ENCODE results near the gene SREBF2. TPM values are rescaled to one million over a fixed set of nuclear protein-coding genes. Genes with fewer than 3 reads are reported as not detected.

Gene SREBF2
- total RNA-seq, 1 experiment from 2014 or later: 159 TPM

DNA sequence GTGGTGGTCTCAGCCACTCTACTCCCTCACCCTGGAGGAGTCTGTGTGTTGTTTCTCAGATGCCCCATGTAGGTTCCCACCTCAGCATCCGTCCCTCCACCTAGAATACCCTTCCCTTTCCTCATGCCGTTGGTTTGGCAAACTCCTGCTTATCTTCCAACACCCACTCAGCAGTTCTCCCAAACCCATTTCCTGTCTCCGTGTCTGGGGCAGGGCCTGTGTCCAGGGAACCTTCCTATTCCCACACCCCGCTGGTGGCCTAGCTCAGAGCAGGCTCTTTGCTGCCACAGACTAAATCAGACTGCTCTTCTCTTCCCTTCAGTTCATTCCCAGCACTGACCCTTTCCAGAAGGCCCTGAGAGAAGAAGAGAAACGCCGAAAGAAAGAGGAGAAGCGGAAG is 7.5 kb upstream of the SREBF2 start:
- DNase-seq: no peak
- H3K4me3 ChIP-seq (ENCODE audit: low read length): no peak overlapping the region
- H3K4me1 ChIP-seq (ENCODE audit: low read length): peaks cover 7% of the 10 kb centered on the region; the same call in 1 of the 2 replicates
- no peak overlapping the region for H3K9ac ChIP-seq (ENCODE audit: low read length)
- no peak overlapping the region for H2AFZ ChIP-seq (ENCODE audit: low read length)
- H3K9me2 ChIP-seq (replicated peaks; ENCODE audit: insufficient read depth, low read length): no peaks in the 10 kb centered on the region
- no peak overlapping the region for H3K27ac ChIP-seq (ENCODE audit: low read length)
- no peaks in the 10 kb centered on the region for H3K79me2 ChIP-seq (ENCODE audit: low read length)
- H3K27me3 ChIP-seq (ENCODE audit: low read length): no peaks in the 10 kb centered on the region
- no peaks in the 10 kb centered on the region for H3K36me3 ChIP-seq (ENCODE audit: insufficient read depth, low read length)
- no peaks in the 10 kb centered on the region for H4K20me1 ChIP-seq (ENCODE audit: insufficient read depth, low read depth, low read length)
- no peak overlapping the region for H3K4me2 ChIP-seq (ENCODE audit: low read depth, low read length, poor library complexity, severe bottlenecking)
- H3K9me3 ChIP-seq (ENCODE audit: low read length): no peaks in the 10 kb centered on the region

DNA sequence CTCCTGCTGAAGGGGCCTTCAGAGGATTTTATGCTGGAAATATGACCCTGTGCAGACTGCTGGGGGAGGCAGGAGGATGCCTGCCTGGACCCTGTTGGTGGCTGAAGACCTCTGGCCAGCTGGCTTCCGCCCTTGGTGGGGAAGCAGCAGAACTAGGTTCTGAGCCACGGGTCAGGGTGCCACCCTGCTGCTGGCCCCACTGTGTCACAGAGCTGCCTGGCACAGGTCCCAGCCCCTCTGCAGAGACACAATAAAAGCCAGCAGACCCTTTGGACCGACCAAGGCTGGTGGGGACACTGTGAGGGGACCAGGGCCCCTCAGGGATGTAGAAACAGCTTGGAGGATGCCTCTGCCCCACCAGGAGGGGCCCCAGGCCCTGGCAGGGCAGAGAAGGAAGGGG is 6.9 kb upstream of the SREBF2 start:
- no peaks in the 10 kb centered on the region for H3K27me3 ChIP-seq (ENCODE audit: low read length)
- no peaks in the 10 kb centered on the region for H3K9me3 ChIP-seq (ENCODE audit: low read length)
- no peaks in the 10 kb centered on the region for H3K9me2 ChIP-seq (replicated peaks; ENCODE audit: insufficient read depth, low read length)
- H3K4me1 ChIP-seq (ENCODE audit: low read length): peaks cover 7% of the 10 kb centered on the region; the same call in 1 of the 2 replicates
- DNase-seq: no peak
- no peaks in the 10 kb centered on the region for H4K20me1 ChIP-seq (ENCODE audit: insufficient read depth, low read depth, low read length)
- H3K79me2 ChIP-seq (ENCODE audit: low read length): no peaks in the 10 kb centered on the region
- H3K4me2 ChIP-seq (ENCODE audit: low read depth, low read length, poor library complexity, severe bottlenecking): no peak overlapping the region
- H3K27ac ChIP-seq (ENCODE audit: low read length): no peak overlapping the region
- H2AFZ ChIP-seq (ENCODE audit: low read length): no peak overlapping the region
- H3K36me3 ChIP-seq (ENCODE audit: insufficient read depth, low read length): no peaks in the 10 kb centered on the region
- H3K4me3 ChIP-seq (ENCODE audit: low read length): no peak overlapping the region
- no peak overlapping the region for H3K9ac ChIP-seq (ENCODE audit: low read length)

GRCh38 chr22:41826430-41827383 is 6.2 kb upstream of the SREBF2 start:
- DNase-seq: no peak
- Histone ChIP-seq H3K4me1 (ENCODE audit: low read length) (peaks cover 9% of the 10 kb centered on the region; the same call in 1 of the 2 replicates), H3K9me2 (replicated peaks; ENCODE audit: insufficient read depth, low read length) (no peaks in the 10 kb centered on the region), H4K20me1 (ENCODE audit: insufficient read depth, low read depth, low read length) (no peaks in the 10 kb centered on the region), H3K4me2 (ENCODE audit: low read depth, low read length, poor library complexity, severe bottlenecking) (no peak overlapping the region), H2AFZ (ENCODE audit: low read length) (no peak overlapping the region), H3K36me3 (ENCODE audit: insufficient read depth, low read length) (no peaks in the 10 kb centered on the region), H3K9me3 (ENCODE audit: low read length) (no peaks in the 10 kb centered on the region), H3K79me2 (ENCODE audit: low read length) (no peaks in the 10 kb centered on the region), H3K27ac (ENCODE audit: low read length) (peak overlapping the region; percentile 11; the same call in 1 of the 2 replicates), H3K9ac (ENCODE audit: low read length) (no peak overlapping the region), H3K4me3 (ENCODE audit: low read length) (no peak overlapping the region), H3K27me3 (ENCODE audit: low read length) (no peaks in the 10 kb centered on the region)

GRCh38 chr22:41827671-41828070 is 5.2 kb upstream of the SREBF2 start:
- Histone ChIP-seq H3K4me3 (ENCODE audit: low read length) (no peak overlapping the region), H3K4me1 (ENCODE audit: low read length) (peaks cover 18% of the 10 kb centered on the region), H4K20me1 (ENCODE audit: insufficient read depth, low read depth, low read length) (no peaks in the 10 kb centered on the region), H3K27ac (ENCODE audit: low read length) (peak overlapping the region; percentile 57), H3K36me3 (ENCODE audit: insufficient read depth, low read length) (no peaks in the 10 kb centered on the region), H3K9me2 (replicated peaks; ENCODE audit: insufficient read depth, low read length) (no peaks in the 10 kb centered on the region), H2AFZ (ENCODE audit: low read length) (no peak overlapping the region), H3K27me3 (ENCODE audit: low read length) (no peaks in the 10 kb centered on the region), H3K4me2 (ENCODE audit: low read depth, low read length, poor library complexity, severe bottlenecking) (no peak overlapping the region), H3K79me2 (ENCODE audit: low read length) (no peaks in the 10 kb centered on the region), H3K9me3 (ENCODE audit: low read length) (no peaks in the 10 kb centered on the region), H3K9ac (ENCODE audit: low read length) (no peak overlapping the region)
- DNase-seq: no peak

GRCh38 chr22:41828516-41828915 is 4.4 kb upstream of the SREBF2 start:
- no peaks in the 10 kb centered on the region for H3K27me3 ChIP-seq (ENCODE audit: low read length)
- H3K9me2 ChIP-seq (replicated peaks; ENCODE audit: insufficient read depth, low read length): no peaks in the 10 kb centered on the region
- peaks cover 6% of the 10 kb centered on the region for H3K79me2 ChIP-seq (ENCODE audit: low read length)
- peak overlapping the region; percentile 57; the same call in 1 of the 2 replicates for H3K27ac ChIP-seq (ENCODE audit: low read length)
- H3K9ac ChIP-seq (ENCODE audit: low read length): no peak overlapping the region
- no peak overlapping the region for H3K4me2 ChIP-seq (ENCODE audit: low read depth, low read length, poor library complexity, severe bottlenecking)
- no peak overlapping the region for H2AFZ ChIP-seq (ENCODE audit: low read length)
- no peaks in the 10 kb centered on the region for H4K20me1 ChIP-seq (ENCODE audit: insufficient read depth, low read depth, low read length)
- no peaks in the 10 kb centered on the region for H3K9me3 ChIP-seq (ENCODE audit: low read length)
- H3K4me1 ChIP-seq (ENCODE audit: low read length): peaks cover 18% of the 10 kb centered on the region
- H3K4me3 ChIP-seq (ENCODE audit: low read length): no peak overlapping the region
- DNase-seq: no peak
- no peaks in the 10 kb centered on the region for H3K36me3 ChIP-seq (ENCODE audit: insufficient read depth, low read length)

DNA sequence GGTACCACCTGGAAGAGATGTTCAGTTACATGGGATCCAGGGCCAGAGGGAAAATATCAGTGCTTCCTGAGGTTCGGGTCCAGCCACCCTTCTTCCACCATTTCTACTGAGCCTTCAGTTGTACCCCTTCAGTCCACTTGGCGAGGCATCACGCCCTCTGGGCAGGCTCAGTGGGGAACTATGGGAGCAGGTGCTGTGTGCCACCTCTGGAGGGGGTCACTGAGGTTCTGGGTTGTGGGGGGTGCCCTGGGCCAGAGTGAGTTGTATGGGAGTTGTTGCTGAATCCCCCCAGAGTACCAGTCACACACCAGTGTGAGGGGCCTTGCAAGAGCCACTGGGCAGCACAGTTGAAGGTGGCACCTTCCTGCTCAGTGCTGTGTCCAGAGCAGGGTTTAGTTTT is 2.7 kb upstream of the SREBF2 start:
- peaks cover 6% of the 10 kb centered on the region; the same call in 1 of the 2 replicates for H3K36me3 ChIP-seq (ENCODE audit: insufficient read depth, low read length)
- H2AFZ ChIP-seq (ENCODE audit: low read length): no peak overlapping the region
- no peaks in the 10 kb centered on the region for H3K27me3 ChIP-seq (ENCODE audit: low read length)
- peaks cover 22% of the 10 kb centered on the region for H3K79me2 ChIP-seq (ENCODE audit: low read length)
- peaks cover 27% of the 10 kb centered on the region for H3K4me1 ChIP-seq (ENCODE audit: low read length)
- H3K9me2 ChIP-seq (replicated peaks; ENCODE audit: insufficient read depth, low read length): no peaks in the 10 kb centered on the region
- no peak overlapping the region for H3K9ac ChIP-seq (ENCODE audit: low read length)
- no peak overlapping the region for H3K4me3 ChIP-seq (ENCODE audit: low read length)
- H3K4me2 ChIP-seq (ENCODE audit: low read depth, low read length, poor library complexity, severe bottlenecking): no peak overlapping the region
- H3K27ac ChIP-seq (ENCODE audit: low read length): peak overlapping the region; percentile 58
- H4K20me1 ChIP-seq (ENCODE audit: insufficient read depth, low read depth, low read length): peaks cover 5% of the 10 kb centered on the region; the same call in 1 of the 2 replicates
- H3K9me3 ChIP-seq (ENCODE audit: low read length): no peaks in the 10 kb centered on the region
- peak; percentile 66 for DNase-seq

- peaks cover 35% of the 10 kb centered on the region for H3K4me1 ChIP-seq (ENCODE audit: low read length)
- H3K9me3 ChIP-seq (ENCODE audit: low read length): no peaks in the 10 kb centered on the region
- DNase-seq: peak; percentile 54
- no peak overlapping the region for H3K4me3 ChIP-seq (ENCODE audit: low read length)
- H3K4me2 ChIP-seq (ENCODE audit: low read depth, low read length, poor library complexity, severe bottlenecking): no peak overlapping the region
- H3K9me2 ChIP-seq (replicated peaks; ENCODE audit: insufficient read depth, low read length): no peaks in the 10 kb centered on the region
- peaks cover 16% of the 10 kb centered on the region for H3K36me3 ChIP-seq (ENCODE audit: insufficient read depth, low read length)
- H3K9ac ChIP-seq (ENCODE audit: low read length): no peak overlapping the region
- no peak overlapping the region for H2AFZ ChIP-seq (ENCODE audit: low read length)
- H4K20me1 ChIP-seq (ENCODE audit: insufficient read depth, low read depth, low read length): peaks cover 5% of the 10 kb centered on the region; the same call in 1 of the 2 replicates
- no peaks in the 10 kb centered on the region for H3K27me3 ChIP-seq (ENCODE audit: low read length)
- H3K27ac ChIP-seq (ENCODE audit: low read length): peak overlapping the region; percentile 93
- H3K79me2 ChIP-seq (ENCODE audit: low read length): peaks cover 34% of the 10 kb centered on the region
These were observed 1.5 kb upstream of the SREBF2 start for GRCh38 chr22:41831383-41831782.

- H3K9ac ChIP-seq (ENCODE audit: low read length): peak overlapping the region; percentile 79
- peaks cover 37% of the 10 kb centered on the region for H3K4me1 ChIP-seq (ENCODE audit: low read length)
- peaks cover 5% of the 10 kb centered on the region; the same call in 1 of the 2 replicates for H4K20me1 ChIP-seq (ENCODE audit: insufficient read depth, low read depth, low read length)
- peaks cover 40% of the 10 kb centered on the region for H3K79me2 ChIP-seq (ENCODE audit: low read length)
- H2AFZ ChIP-seq (ENCODE audit: low read length): no peak overlapping the region
- no peaks in the 10 kb centered on the region for H3K27me3 ChIP-seq (ENCODE audit: low read length)
- H3K9me3 ChIP-seq (ENCODE audit: low read length): no peaks in the 10 kb centered on the region
- H3K27ac ChIP-seq (ENCODE audit: low read length): peak overlapping the region; percentile 93
- H3K36me3 ChIP-seq (ENCODE audit: insufficient read depth, low read length): peaks cover 22% of the 10 kb centered on the region
- no peak for DNase-seq
- peak overlapping the region; percentile 71 for H3K4me2 ChIP-seq (ENCODE audit: low read depth, low read length, poor library complexity, severe bottlenecking)
- H3K9me2 ChIP-seq (replicated peaks; ENCODE audit: insufficient read depth, low read length): no peaks in the 10 kb centered on the region
- peak overlapping the region; percentile 65 for H3K4me3 ChIP-seq (ENCODE audit: low read length)
These were observed 915 bp upstream of the SREBF2 start for GRCh38 chr22:41831828-41832552.

Measured in Karpas-422 (cell line).